HG03066 (cell line): Measurements from ENCODE around the gene LRRC8D.
A peak's percentile ranks its signal among the peaks of the same experiment; 100 is the strongest.

ENCODE experiments used
- ATAC-seq: cut with Tn5 transposase; IDR thresholded peaks from one replicate; pipeline ENCODE4 v1.9.1; 2021; ENCODE audit warnings: low read depth; ENCODE audit not compliant: unreplicated experiment

Gene LRRC8D

GRCh38 chr1:89832496-89833127 lies 11.8 kb downstream of the LRRC8D start:
- no peak for ATAC-seq

GRCh38 chr1:89833183-89834082 lies 12.6 kb downstream of the LRRC8D start:
- no peak for ATAC-seq

DNA sequence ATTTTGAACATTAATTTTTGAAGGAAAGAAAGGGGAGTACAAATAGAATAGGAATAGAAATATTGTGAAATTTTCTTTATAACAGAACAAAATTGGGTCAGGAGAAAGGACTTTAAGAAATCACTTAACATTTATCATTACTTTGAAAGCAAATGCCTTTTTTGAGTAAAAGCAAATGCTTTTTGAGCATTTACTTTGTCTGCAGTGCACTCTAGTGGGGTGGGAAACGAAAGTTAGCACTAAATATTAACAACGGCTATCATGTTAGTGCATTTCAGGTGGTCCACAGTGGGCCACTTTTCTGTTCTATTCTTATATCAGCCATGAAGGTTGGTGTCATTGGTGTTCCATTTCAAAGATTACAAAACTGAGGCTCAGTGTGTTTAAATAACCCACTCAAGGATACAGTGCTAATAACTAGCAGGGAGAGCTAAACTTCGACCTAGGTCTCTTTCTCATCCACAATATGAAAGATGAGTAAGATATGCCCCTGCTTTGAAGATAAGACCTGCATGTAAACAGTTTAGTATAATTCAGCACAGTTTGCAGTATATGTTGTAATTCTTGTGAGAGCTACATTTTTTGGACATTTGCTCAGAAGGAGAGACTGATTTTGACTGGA lies 13.4 kb downstream of the LRRC8D start:
- no peak for ATAC-seq

DNA sequence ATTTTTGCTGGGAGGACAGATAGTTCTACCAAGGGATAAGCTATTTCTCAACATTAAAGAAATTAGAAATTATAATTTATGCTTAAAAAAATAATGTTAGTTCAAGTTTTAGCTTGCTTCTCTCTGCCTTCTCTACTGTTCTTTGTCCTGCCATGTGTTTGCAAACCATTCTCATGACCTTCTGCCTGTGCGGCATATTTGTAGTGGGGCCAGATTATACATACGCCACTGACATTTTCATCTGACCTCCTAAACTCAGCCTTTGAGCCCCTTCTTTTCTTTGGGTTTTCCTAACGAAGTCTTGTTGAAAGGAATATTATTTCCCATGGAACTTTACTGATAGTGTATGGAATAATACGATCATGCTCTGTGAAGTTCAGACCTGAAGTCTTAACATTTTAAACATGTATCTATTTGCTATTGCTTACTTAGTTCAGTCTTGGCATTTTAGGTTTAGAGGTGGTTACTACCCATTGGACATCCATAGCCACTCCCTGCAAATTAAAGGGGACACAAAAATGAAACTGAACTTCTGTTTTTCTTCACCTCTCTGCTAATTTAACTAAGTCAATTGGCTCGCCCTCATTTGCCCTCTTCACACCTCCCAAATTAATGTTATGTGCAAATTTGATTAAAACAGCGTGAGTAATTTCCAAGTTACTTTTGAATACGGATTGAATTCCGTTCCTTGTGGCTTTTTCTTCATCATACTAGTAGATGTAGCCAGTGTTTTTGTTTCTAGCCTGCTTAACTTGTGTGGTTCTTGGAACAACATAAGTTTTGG lies 15.6 kb downstream of the LRRC8D start:
- ATAC-seq: no peak

- no peak for ATAC-seq
Measured at GRCh38 chr1:89837036-89837481, 16.2 kb downstream of the LRRC8D start.

DNA sequence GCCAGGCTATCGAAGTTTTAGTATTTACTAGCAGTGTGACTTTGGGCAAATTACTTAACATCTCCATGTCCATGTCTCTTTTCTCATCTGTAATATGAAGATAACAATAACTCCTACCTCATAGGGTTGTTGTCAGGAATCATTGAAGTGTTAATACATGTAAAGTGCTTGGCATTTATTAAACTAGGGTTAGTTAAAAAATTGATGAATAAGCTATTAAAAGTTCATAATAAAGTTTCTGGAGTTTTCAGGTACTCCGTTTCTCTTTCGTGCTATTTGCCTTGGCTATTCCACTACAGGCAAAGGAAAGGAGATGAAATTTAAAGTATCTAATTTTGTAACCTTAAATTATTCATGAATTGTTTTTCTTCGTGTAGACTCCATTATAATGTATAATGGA lies 16.7 kb downstream of the LRRC8D start:
- ATAC-seq: no peak

DNA sequence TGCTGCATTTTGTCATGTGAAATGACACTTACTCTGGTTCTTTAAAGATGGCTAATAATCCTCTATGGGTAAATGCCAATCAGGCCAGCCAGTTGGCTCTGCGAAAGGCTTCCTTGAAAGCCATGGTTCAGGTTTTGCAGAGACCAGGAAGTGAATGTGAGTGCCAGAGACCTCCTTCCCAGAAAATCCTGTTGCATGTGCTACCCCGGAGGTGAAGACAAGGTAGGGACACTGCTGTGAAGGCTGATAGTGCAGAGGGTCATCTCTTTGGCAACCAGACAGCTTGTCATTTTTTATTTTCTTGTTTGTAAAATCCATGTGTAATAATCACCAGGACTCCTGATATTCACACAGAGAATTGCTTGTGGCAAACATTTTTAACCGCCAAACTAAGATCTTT lies 18.7 kb downstream of the LRRC8D start:
- ATAC-seq: no peak

DNA sequence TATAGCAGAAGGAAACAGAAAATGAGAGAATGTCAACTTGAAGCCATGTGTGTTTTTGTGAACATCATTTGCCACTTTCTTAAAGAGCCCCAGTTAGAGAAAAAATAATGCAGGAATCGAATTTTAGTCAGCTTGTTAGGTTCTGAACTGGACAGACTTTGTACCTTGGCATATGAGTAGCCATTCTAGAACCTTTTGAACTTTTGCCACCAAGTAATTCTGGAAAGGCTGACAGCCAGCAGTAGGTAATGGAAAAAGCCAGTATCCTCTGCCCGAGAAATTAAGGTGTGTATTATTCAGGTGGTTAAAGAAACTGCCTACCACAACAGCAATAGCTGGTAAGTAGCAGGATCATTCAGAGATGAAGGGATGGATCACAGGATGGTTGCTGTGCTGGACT lies 20.7 kb downstream of the LRRC8D start:
- no peak for ATAC-seq

DNA sequence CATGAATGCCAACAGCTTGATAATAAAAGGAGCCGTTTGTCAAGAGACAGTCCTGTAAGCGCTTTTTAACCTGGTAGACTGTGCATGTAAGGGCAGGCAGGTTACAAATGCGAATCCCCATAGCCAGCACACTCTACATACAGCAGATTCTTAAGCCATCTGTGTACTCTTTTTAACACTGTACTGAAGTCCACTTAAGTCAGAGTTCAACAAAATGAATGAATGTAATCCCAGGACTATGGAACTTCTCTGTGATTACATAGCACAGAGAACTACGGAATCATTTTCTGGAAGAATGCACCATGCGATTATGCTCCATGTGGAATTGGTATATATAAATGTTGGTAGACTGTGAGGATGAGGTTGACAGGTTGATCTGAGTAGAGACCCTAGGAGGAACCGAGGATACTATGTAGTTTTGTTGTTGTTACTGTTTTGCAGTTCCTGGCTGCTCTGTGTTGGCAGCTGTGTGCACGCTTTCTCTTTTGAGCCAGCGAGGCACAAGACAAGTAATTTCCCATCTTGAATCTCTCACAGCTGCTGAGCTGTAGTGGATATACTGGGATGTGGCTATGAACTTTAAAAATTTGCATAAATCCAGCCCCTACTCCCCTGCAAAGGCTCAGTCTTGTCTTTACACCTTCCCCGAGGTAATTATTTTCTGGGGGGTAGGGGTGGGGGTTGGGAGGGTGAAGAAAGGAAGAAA lies 21.9 kb downstream of the LRRC8D start:
- peak; percentile 45 for ATAC-seq

- peak; percentile 82 for ATAC-seq
Measured at GRCh38 chr1:89843273-89844130, 22.7 kb downstream of the LRRC8D start.

- no peak for ATAC-seq
Measured at GRCh38 chr1:89844241-89844807, 23.5 kb downstream of the LRRC8D start.

DNA sequence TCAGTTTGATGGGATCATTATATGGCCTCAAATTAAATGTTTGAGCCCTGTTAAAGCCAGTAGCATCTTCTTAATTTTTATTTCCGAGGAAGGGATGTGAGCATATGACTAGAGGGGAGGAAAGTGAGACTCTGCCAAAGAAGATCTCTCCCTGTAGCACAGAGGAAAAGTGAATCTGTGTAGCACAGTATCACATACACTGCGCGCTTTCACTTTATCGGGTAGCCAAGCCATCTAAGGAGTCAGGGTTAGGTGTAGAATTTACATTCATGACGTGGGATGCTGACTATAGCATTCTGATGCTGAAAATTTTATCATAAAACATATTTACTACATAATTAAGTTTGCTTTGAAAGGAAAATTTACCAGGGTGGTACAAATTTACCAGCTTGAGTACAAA lies 24.0 kb downstream of the LRRC8D start:
- no peak for ATAC-seq

- ATAC-seq: no peak
Measured at GRCh38 chr1:89847191-89847729, 26.4 kb downstream of the LRRC8D start.

- no peak for ATAC-seq
Measured at GRCh38 chr1:89850844-89851415, 30.1 kb downstream of the LRRC8D start.

DNA sequence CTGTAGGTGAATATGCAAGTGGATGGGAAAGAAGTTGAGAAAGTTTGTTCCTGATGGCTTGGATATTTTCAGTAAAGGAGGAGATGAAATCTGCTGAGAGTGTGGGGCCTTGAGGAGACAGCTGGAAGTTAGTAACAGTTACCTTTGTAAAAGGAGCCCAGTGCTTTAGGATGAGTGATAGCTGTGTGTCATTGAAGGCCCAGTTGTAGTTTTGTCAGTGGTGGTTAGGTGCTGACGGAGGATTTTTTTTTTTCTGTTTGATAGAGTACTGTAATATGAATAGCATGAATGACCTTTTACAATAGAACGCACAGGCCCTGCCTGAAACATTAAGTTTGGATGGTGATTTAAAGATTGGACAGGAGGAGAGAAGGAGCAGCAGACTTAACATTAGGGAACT lies 33.3 kb downstream of the LRRC8D start:
- no peak for ATAC-seq

- ATAC-seq: peak; percentile 86
Measured at GRCh38 chr1:89855413-89856123, 34.7 kb downstream of the LRRC8D start.

DNA sequence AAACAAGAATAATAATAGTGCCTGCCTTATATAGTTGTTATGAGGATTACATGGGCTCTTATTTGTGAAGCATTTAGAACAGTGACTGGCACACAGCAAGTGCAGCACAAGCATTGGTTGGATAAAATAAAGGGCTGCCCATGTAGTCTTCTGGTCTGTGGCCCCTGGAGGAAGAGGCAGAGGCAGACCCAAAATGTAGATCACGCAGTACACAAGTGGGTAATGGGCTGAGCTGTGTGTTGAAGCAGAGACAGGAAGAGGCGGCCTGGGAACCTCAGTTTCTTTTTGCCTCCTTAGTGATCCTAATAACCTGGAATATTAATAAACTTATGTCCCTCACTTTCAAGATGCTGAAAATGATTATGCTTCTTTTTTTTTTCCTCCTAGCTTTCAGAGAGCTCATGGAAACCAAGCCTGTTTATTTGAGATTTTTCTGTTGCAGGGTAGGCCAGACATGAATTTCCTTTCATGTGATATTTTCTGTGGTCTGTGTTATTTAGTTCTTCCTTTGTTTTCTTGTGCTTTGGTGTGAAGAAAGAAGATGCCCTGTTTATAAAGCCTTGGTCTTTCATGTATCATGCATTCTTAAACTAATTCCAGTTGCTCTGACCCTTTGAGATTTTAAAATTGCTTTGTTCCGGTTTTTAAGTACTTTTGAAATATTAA lies 42.5 kb downstream of the LRRC8D start:
- ATAC-seq: no peak
